Neuronal stem cell (in vitro differentiated cells): ENCODE data around the gene IL1RAP.

Source experiments
- DNase-seq: peaks from one replicate; pipeline ENCODE4 v3.0.0-alpha.2; 2013; ENCODE audit warnings: low spot score
- H2AFZ ChIP-seq: one replicate; pipeline ENCODE4 v1.6.1; 2013; ENCODE audit warnings: mild to moderate bottlenecking, low read length, inconsistent platforms
- H2AK5ac ChIP-seq: 2 replicates; pipeline ENCODE4 v1.6.1; 2013; ENCODE audit warnings: low read depth, mild to moderate bottlenecking, inconsistent platforms, low read length, moderate library complexity, mixed read lengths
- H2BK120ac ChIP-seq: 2 replicates; pipeline ENCODE4 v1.6.1; 2013; ENCODE audit warnings: low read depth, mild to moderate bottlenecking, inconsistent platforms, low read length, moderate library complexity, mixed read lengths
- H2BK12ac ChIP-seq: one replicate; pipeline ENCODE4 v1.6.1; 2013; ENCODE audit warnings: low read length, inconsistent platforms
- H2BK15ac ChIP-seq: 2 replicates; pipeline ENCODE4 v1.6.1; 2013; ENCODE audit warnings: mild to moderate bottlenecking, low read length, inconsistent platforms, mixed read lengths
- H2BK5ac ChIP-seq: one replicate; pipeline ENCODE4 v1.6.1; 2013; ENCODE audit warnings: inconsistent platforms, mild to moderate bottlenecking, low read length, moderate library complexity
- H3K14ac ChIP-seq: one replicate; pipeline ENCODE4 v1.6.1; 2013; ENCODE audit warnings: low read length, inconsistent platforms
- H3K18ac ChIP-seq: 2 replicates; pipeline ENCODE4 v1.6.1; 2013; ENCODE audit warnings: low read length, inconsistent platforms
- H3K23ac ChIP-seq: 2 replicates; pipeline ENCODE4 v1.6.1; 2013; ENCODE audit warnings: low read depth, mild to moderate bottlenecking, mixed read lengths, low read length, inconsistent platforms; ENCODE audit not compliant: poor library complexity
- H3K27ac ChIP-seq: replicated peaks from 3 replicates; pipeline ENCODE4 v1.5.1; 2013; ENCODE audit warnings: low read length, inconsistent platforms
- H3K27me3 ChIP-seq, 3 experiments: 2 replicates each; pipeline ENCODE4 v1.6.1; 2013; ENCODE audit warnings: low read length in 3 of 3, mild to moderate bottlenecking in 2 of 3, inconsistent platforms in 1 of 3, low read depth in 1 of 3, mixed read lengths in 1 of 3, moderate library complexity in 1 of 3; ENCODE audit not compliant: control insufficient read depth in 3 of 3, insufficient read depth in 3 of 3
- H3K36me3 ChIP-seq, 2 donors: replicated peaks in 1 of 2; 2 replicates each; pipeline ENCODE4 v1.6.1; 2013; ENCODE audit warnings: low read length in 2 of 2; ENCODE audit not compliant: control insufficient read depth in 2 of 2, insufficient read depth in 2 of 2
- H3K4ac ChIP-seq: 2 replicates; pipeline ENCODE4 v1.6.1; 2013; ENCODE audit warnings: inconsistent platforms, mild to moderate bottlenecking, low read length, moderate library complexity
- H3K4me1 ChIP-seq, 2 donors: 1 replicate in 1 of 2; 2 replicates in 1 of 2; pipeline ENCODE4 v1.6.1; 2013; ENCODE audit warnings: low read length in 2 of 2, low read depth in 1 of 2; ENCODE audit not compliant: control insufficient read depth in 2 of 2, insufficient read depth in 1 of 2
- H3K4me2 ChIP-seq: one replicate; pipeline ENCODE4 v1.6.1; 2013; ENCODE audit warnings: mild to moderate bottlenecking, low read length, inconsistent platforms; ENCODE audit not compliant: insufficient read depth, poor library complexity, severe bottlenecking
- H3K4me3 ChIP-seq, 2 donors: 2 replicates each; pipeline ENCODE4 v1.5.1; 2013; ENCODE audit warnings: low read length in 2 of 2, mild to moderate bottlenecking in 2 of 2, inconsistent platforms in 1 of 2, moderate library complexity in 1 of 2
- H3K79me1 ChIP-seq: one replicate; pipeline ENCODE4 v1.6.1; 2013; ENCODE audit warnings: low read depth, mild to moderate bottlenecking, inconsistent platforms, low read length, moderate library complexity
- H3K9ac ChIP-seq: one replicate; pipeline ENCODE4 v1.6.1; 2013; ENCODE audit warnings: mild to moderate bottlenecking, low read depth, low read length, inconsistent platforms; ENCODE audit not compliant: poor library complexity
- H3K9me3 ChIP-seq, 2 donors: replicated peaks in 1 of 2; 2 replicates each; pipeline versions ENCODE3 to v1.6.1; 2013; ENCODE audit warnings: low read length in 2 of 2, mild to moderate bottlenecking in 2 of 2, inconsistent platforms in 1 of 2, low read depth in 1 of 2, mixed read lengths in 1 of 2, moderate library complexity in 1 of 2; ENCODE audit not compliant: control insufficient read depth in 2 of 2, insufficient read depth in 1 of 2
- H4K8ac ChIP-seq: one replicate; pipeline ENCODE4 v1.6.1; 2013; ENCODE audit warnings: low read depth, mild to moderate bottlenecking, inconsistent platforms, low read length, moderate library complexity
- H4K91ac ChIP-seq: one replicate; pipeline ENCODE4 v1.6.1; 2013; ENCODE audit warnings: low read length, low read depth, mild to moderate bottlenecking, inconsistent platforms; ENCODE audit not compliant: poor library complexity
- WGBS, 2 donors: extraction: QIAGEN DNeasy Blood & Tissue Kit; methylation state at CpG; one replicate each; pipeline ENCODE4 v1.1.7; 2013; ENCODE audit warnings: missing lambda C conversion rate in 2 of 2, mixed read lengths in 1 of 2; ENCODE audit not compliant: insufficient read length in 2 of 2, insufficient replicate concordance in 1 of 2; ENCODE audit errors: extremely low coverage in 2 of 2; 5-methylcytosine and 5-hydroxymethylcytosine counted together

Gene IL1RAP

DNA sequence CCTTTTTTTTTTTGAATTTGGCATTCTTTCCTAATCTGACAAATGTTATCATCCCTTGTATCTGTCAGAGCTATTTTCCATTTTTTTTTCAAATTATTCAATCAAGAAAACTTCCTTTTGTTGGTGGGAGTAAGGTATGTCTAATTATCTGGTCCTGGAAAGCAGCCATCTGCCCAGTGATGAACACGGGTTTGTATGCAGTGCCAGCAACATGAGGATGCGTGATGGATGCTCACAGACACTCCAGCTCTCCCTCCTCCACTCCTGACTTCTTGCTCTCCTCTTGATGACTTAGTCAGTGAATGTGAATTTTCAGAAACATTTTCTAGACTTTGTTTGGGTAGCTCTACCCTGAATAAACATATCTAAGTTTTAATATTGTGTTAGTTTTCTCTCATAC, 79.2 kb downstream of the IL1RAP start:
- Histone ChIP-seq H4K91ac (no peak overlapping the region), H2BK12ac (no peak overlapping the region), H2BK15ac (no peak overlapping the region), H3K79me1 (no peaks in the 10 kb centered on the region), H2BK5ac (no peak overlapping the region), H3K9me3 (no peaks in the 10 kb centered on the region), H4K8ac (no peak overlapping the region), H3K4me1 (no peaks in the 10 kb centered on the region), H3K36me3 (no peaks in the 10 kb centered on the region), H2BK120ac (no peak overlapping the region), H3K4ac (no peak overlapping the region), H3K14ac (no peak overlapping the region), H3K4me3 (no peak overlapping the region), H2AFZ (no peak overlapping the region), H3K23ac (no peak overlapping the region), H2AK5ac (no peak overlapping the region), H3K9ac (no peak overlapping the region), H3K27me3 (no peaks in the 10 kb centered on the region), H3K27ac (no peak overlapping the region), H3K4me2 (no peak overlapping the region), H3K18ac (no peak overlapping the region)
- WGBS, 2 donors, result no CpG with 5 or more reads among the region's 2 CpGs
- no peak for DNase-seq

DNA sequence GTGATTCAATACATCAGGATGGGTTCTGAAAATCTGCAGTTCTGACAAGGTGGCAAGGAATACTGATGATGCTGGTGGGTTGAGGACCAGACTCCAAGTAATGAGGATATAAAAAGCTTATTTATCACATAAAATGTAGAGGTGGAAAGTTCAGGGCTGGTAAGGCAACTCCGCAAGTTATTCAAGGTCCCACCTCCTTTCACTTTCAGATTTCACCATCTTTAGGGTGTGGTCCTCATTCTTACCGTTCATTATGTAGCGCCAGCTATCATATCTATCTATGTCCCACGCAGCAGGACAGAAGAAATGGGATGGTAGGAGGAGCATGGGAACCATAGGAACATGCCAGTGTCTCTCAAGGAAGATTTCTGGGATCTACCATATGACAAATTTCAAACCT, 80.3 kb downstream of the IL1RAP start:
- Histone ChIP-seq H3K4ac (no peak overlapping the region), H3K4me2 (no peak overlapping the region), H2BK12ac (no peak overlapping the region), H3K4me3 (no peak overlapping the region), H3K79me1 (no peaks in the 10 kb centered on the region), H4K91ac (no peak overlapping the region), H2AK5ac (no peak overlapping the region), H3K23ac (no peak overlapping the region), H3K18ac (no peak overlapping the region), H2BK15ac (no peak overlapping the region), H2BK5ac (no peak overlapping the region), H3K4me1 (no peaks in the 10 kb centered on the region), H3K27ac (no peak overlapping the region), H3K14ac (no peak overlapping the region), H3K9ac (no peak overlapping the region), H2BK120ac (no peak overlapping the region), H3K27me3 (no peaks in the 10 kb centered on the region), H3K36me3 (no peaks in the 10 kb centered on the region), H3K9me3 (no peaks in the 10 kb centered on the region), H4K8ac (no peak overlapping the region), H2AFZ (no peak overlapping the region)
- no peak for DNase-seq
- no CpG with 5 or more reads among the region's 4 CpGs for WGBS, 2 donors

DNA sequence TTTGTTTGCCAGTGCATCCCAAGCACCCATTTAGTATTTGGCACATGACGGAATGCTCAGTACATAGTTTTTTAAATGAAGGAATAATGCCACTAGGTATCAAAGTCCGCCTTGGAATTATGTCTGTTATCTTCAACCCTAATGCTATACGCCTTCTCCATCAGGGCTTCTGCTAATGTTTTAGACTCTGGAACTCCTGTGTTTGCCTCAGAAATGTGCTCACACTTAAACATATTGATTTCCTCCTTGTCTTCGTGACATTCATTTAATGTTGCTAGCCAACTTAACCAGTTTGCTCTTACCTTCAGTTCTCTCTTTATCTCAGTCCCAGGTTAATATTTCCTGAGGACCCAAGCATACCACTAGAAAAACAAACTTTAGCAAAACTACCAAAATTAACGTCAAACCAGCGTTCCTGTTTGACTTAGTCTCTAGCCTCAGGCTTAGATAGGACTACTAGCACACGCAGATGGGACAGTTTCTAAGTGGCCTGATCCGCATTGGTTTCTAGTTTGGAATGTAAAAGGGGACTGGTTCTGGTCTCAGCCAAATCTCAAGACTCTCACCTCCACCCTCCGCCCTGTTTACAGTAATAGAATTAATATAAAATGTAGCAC, 81.4 kb downstream of the IL1RAP start:
- Histone ChIP-seq H2AFZ (no peak overlapping the region), H3K79me1 (no peaks in the 10 kb centered on the region), H3K27me3 (no peaks in the 10 kb centered on the region), H2BK120ac (no peak overlapping the region), H4K8ac (no peak overlapping the region), H3K4me2 (no peak overlapping the region), H3K4ac (no peak overlapping the region), H3K4me1 (no peaks in the 10 kb centered on the region), H3K18ac (no peak overlapping the region), H3K36me3 (no peaks in the 10 kb centered on the region), H3K14ac (no peak overlapping the region), H4K91ac (no peak overlapping the region), H2AK5ac (no peak overlapping the region), H2BK12ac (no peak overlapping the region), H3K27ac (no peak overlapping the region), H3K9ac (no peak overlapping the region), H3K9me3 (no peaks in the 10 kb centered on the region), H3K4me3 (no peak overlapping the region), H2BK15ac (no peak overlapping the region), H3K23ac (no peak overlapping the region), H2BK5ac (no peak overlapping the region)
- no peak for DNase-seq
- whole genome bisulfite sequencing, 2 donors, result no CpG with 5 or more reads among the region's 9 CpGs

DNA sequence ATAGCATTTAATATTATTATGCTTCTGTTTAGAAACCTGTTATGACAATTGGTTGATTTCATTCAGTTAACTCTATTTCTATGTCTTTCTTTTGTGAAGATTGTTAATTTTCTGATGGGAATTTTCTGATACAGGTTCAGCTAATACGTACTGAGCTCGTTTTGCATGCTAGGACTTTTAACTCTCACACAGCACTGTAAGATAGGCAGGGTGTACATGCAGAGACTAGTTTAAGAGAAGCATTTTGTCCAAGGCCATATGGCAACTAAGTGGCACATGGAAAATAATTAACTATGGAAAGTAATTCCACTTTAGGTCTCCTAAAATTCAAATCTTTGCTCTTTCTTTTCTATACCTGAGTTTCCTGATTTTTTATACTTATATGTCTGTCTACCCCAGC, 81.9 kb downstream of the IL1RAP start:
- H3K9me3 ChIP-seq, result no peaks in the 10 kb centered on the region
- no peak for DNase-seq
- H4K8ac ChIP-seq, result no peak overlapping the region
- no peak overlapping the region for H2BK120ac ChIP-seq
- H3K79me1 ChIP-seq, result no peaks in the 10 kb centered on the region
- H3K4me2 ChIP-seq, result no peak overlapping the region
- no peak overlapping the region for H3K4ac ChIP-seq
- WGBS, 2 donors, result no CpG with 5 or more reads among the region's 2 CpGs
- no peak overlapping the region for H3K9ac ChIP-seq
- no peak overlapping the region for H3K27ac ChIP-seq
- no peak overlapping the region for H3K23ac ChIP-seq
- H4K91ac ChIP-seq, result no peak overlapping the region
- no peak overlapping the region for H2BK12ac ChIP-seq
- H3K4me3 ChIP-seq, result no peak overlapping the region
- H3K27me3 ChIP-seq, result no peaks in the 10 kb centered on the region
- H3K4me1 ChIP-seq, result no peaks in the 10 kb centered on the region
- H3K36me3 ChIP-seq, result no peaks in the 10 kb centered on the region
- H2BK5ac ChIP-seq, result no peak overlapping the region
- H2AFZ ChIP-seq, result no peak overlapping the region
- no peak overlapping the region for H2BK15ac ChIP-seq
- no peak overlapping the region for H3K18ac ChIP-seq
- no peak overlapping the region for H3K14ac ChIP-seq
- no peak overlapping the region for H2AK5ac ChIP-seq
